Measurements from ENCODE around the gene HTR1D.

DNA sequence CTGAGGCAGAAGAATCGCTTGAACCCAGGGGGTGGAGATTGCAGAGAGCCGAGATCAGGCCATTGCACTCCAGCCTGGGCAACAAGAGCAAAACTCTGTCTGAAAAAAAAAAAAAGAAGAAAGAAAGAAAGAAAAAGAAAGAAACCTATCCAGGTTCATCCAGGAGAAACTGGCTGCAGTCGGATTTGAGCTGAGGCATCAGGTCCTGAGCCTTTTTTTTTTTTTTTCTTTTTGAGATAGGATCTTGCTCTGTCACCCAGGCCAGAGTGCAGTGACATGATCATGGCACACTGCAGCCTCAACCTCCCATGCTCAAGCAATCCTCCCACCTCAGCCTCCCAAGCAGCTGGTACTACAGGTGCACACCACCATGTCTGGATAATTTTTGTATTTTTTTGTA lies 26.1 kb downstream of the HTR1D start:
- no peak for TF ChIP-seq POLR2A (IDR thresholded peaks at IDR 0.05)
- TF ChIP-seq, protein P1, sequence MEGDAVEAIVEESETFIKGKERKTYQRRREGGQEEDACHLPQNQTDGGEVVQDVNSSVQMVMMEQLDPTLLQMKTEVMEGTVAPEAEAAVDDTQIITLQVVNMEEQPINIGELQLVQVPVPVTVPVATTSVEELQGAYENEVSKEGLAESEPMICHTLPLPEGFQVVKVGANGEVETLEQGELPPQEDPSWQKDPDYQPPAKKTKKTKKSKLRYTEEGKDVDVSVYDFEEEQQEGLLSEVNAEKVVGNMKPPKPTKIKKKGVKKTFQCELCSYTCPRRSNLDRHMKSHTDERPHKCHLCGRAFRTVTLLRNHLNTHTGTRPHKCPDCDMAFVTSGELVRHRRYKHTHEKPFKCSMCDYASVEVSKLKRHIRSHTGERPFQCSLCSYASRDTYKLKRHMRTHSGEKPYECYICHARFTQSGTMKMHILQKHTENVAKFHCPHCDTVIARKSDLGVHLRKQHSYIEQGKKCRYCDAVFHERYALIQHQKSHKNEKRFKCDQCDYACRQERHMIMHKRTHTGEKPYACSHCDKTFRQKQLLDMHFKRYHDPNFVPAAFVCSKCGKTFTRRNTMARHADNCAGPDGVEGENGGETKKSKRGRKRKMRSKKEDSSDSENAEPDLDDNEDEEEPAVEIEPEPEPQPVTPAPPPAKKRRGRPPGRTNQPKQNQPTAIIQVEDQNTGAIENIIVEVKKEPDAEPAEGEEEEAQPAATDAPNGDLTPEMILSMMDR (IDR thresholded peaks at IDR 0.05): no peak

Data from thyroid gland (tissue), 4 donors.